ENCODE measurements around the gene MAP1B.

MAP1B gene

DNA sequence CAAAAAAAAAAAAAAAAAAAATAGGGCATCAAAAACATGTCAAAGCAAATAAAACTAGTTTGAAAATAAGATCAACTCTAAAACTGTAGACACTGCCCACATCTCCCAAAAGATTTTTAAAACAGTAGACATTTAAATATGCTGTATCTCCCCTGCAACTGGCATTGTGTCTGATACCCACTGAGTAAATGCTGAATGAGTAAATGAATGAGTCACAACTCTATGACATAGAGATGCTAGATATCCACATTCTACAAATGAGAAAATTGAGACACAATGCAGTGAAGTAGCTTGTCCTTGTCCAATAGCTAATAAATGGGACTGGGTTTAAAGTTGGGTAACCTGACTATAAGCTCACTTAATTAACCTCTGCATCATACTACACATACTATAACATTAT, 14.1 kb upstream of the MAP1B start:
- DNase-seq (ENCODE audit: low read depth): no peak
- no peak overlapping the region for H3K4me3 ChIP-seq (ENCODE audit: low read depth, low read length)

DNA sequence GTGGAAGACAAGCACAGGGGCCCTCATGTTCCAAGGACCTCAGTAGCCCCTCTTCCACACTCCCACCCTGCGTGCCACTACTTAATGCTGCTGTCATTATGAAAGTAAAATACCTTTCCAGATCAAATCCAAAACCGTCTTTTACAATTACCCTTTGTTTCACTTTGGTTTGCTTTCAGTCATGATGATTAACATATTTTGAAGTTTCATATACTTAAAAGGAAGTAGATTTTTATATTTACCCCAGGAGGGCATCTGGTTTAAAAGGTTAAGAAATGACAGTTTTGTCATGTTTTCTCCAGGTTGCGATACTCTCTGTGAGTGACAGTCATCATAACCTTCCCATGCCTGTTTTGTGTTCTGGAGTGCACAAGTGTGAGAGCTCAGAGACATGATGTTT, 13.5 kb upstream of the MAP1B start:
- no peak overlapping the region for H3K4me3 ChIP-seq (ENCODE audit: low read depth, low read length)

DNA sequence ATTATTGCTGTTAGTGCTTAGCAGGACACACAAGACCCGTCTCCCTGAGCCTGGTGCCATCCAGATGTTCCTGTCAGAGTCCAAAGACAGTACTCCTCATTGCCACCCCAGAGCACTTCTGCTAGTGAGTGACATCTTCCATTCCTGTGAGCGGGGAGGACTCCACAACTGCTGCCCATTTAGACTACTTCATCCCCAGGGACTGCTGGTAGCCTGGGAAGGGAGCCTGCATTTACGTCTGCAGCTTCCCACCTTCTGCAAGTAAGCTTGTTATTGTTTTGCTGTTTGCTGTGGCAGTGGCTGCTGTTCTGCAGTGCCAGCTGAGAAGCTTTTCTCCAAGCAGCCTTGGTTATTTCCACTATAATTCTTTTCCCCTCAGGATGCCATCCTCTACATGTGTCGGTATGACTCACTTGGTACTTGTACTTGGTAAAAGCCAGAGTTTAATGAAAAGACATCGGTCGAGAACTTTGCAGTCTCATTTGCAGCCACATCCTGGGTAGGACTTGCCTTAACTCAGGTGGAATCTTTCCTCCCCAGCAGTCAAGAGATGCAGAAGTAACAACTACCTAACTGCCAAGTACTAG, 10.6 kb upstream of the MAP1B start:
- H3K4me3 ChIP-seq (ENCODE audit: low read depth, low read length): no peak overlapping the region
- no peak for DNase-seq (ENCODE audit: low read depth)

More for the DNA sequence above, 13.5 kb upstream of the MAP1B start:
- DNase-seq (ENCODE audit: low read depth): no peak

GRCh38 chr5:72101828-72102227, 5.4 kb upstream of the MAP1B start:
- H3K4me3 ChIP-seq (ENCODE audit: low read depth, low read length): no peak overlapping the region
- no peak for DNase-seq (ENCODE audit: low read depth)

GRCh38 chr5:72106817-72107130, 501 bp upstream of the MAP1B start:
- peak overlapping the region; percentile 91 for H3K4me3 ChIP-seq (ENCODE audit: low read depth, low read length)
- no peak for DNase-seq (ENCODE audit: low read depth)

DNA sequence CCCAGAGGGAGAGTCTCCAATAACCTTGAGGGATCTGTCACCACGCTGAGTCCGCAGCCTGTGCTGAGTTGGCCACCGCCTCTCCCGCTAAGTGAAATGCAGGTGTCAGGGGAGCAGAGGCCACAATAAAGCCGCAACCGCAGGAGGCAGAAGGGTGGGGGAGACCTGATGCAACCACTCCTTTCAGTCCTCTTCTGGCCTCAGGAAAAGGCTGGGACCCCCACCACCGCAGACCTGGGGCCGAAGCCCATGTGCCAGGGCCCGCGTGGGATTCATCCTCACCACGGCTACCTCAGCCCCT, 576 bp downstream of the MAP1B start:
- H3K4me3 ChIP-seq (ENCODE audit: low read depth, low read length): peak overlapping the region; percentile 91
- no peak for DNase-seq (ENCODE audit: low read depth)

- DNase-seq (ENCODE audit: low read depth): no peak
- peak overlapping the region; percentile 91 for H3K4me3 ChIP-seq (ENCODE audit: low read depth, low read length)
Measured at GRCh38 chr5:72108202-72109061, 1.2 kb downstream of the MAP1B start.

DNA sequence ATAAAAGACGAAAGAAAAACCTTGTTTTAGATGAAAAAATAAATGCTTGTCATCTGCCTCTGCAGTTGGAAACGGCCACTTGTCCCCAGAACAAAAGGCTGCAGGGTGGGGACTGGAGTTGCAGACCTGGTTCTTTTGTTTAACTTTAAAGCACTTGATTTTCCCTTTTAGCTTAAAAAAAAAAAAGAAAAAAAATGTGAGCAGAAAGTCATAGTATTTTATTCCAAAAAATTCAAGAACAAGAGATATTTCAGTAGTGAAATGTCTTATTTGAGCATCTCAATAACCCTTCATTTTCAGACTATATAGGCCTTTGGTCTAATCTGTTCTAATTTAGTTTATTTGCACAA, 1.8 kb downstream of the MAP1B start:
- no peak for DNase-seq (ENCODE audit: low read depth)
- H3K4me3 ChIP-seq (ENCODE audit: low read depth, low read length): peak overlapping the region; percentile 91

DNA sequence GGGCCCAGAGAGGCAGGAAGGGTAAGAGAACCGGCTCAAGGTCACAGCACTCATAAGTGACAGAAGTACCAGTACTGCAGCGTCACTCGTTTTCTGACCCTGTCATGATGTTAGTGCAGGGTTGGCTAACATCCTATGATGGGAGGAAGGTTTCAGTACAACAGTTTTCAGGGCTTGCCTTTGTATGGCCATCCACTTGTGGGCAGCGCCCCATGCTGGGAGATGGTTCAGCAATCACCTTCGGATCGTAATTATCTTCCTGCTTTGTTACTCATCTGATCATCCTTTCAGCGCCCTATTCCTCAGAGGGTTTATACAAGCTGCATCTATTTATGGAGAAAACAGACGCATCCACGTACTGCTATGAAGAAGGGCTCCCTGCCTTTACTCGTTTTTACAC, 2.4 kb downstream of the MAP1B start:
- DNase-seq (ENCODE audit: low read depth): peak; percentile 27
- peak overlapping the region; percentile 91 for H3K4me3 ChIP-seq (ENCODE audit: low read depth, low read length)

- DNase-seq (ENCODE audit: low read depth): peak; percentile 8
- peak overlapping the region; percentile 91 for H3K4me3 ChIP-seq (ENCODE audit: low read depth, low read length)
Measured at GRCh38 chr5:72110394-72111013, 3.2 kb downstream of the MAP1B start.

DNA sequence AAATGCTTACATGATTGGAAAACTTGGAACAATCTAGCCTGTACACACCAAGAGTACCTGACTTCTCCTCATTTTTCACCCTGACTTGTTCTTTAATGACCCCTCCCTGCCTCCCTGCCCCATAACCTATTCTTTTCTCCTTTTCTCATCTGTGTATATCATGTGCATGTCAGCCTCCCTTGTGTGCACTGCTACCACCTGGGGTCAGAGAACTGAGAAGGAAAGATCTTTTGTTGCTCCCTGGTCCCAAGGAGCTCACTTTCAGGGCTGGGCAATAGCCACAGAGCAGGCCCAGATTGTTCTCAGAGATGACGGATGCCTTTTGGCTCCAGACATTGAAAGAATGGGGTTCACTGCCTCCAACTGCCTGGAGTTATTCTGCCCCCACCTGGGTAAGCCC, 5.1 kb downstream of the MAP1B start:
- H3K4me3 ChIP-seq (ENCODE audit: low read depth, low read length): no peak overlapping the region
- no peak for DNase-seq (ENCODE audit: low read depth)

DNA sequence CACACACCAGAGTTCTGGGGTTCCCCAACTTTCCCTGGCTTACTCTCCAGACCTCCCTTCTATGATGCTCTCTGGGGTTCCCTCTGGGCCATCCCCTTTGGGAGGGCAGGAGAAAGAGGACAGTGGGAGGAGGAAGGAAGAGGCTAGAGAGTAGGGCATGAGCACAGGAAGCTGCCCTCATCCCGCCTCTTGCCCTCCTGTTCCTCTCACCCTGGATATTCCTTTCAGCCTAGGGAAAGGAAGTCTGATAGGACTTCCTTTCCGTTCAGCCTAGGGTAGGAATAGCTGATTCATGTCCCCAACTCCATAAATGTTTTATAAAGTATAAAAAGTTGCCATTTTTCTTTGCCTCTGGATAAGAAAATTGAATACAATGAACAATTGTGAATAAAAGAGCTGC, 7.4 kb downstream of the MAP1B start:
- DNase-seq (ENCODE audit: low read depth): no peak

GRCh38 chr5:72115296-72115695, 8.0 kb downstream of the MAP1B start:
- no peak overlapping the region for H3K4me3 ChIP-seq (ENCODE audit: low read depth, low read length)
- no peak for DNase-seq (ENCODE audit: low read depth)

More for the DNA sequence above, 7.4 kb downstream of the MAP1B start:
- H3K4me3 ChIP-seq (ENCODE audit: low read depth, low read length): no peak overlapping the region

GRCh38 chr5:72117307-72117706, 10.0 kb downstream of the MAP1B start:
- DNase-seq (ENCODE audit: low read depth): no peak
- no peak overlapping the region for H3K4me3 ChIP-seq (ENCODE audit: low read depth, low read length)

DNA sequence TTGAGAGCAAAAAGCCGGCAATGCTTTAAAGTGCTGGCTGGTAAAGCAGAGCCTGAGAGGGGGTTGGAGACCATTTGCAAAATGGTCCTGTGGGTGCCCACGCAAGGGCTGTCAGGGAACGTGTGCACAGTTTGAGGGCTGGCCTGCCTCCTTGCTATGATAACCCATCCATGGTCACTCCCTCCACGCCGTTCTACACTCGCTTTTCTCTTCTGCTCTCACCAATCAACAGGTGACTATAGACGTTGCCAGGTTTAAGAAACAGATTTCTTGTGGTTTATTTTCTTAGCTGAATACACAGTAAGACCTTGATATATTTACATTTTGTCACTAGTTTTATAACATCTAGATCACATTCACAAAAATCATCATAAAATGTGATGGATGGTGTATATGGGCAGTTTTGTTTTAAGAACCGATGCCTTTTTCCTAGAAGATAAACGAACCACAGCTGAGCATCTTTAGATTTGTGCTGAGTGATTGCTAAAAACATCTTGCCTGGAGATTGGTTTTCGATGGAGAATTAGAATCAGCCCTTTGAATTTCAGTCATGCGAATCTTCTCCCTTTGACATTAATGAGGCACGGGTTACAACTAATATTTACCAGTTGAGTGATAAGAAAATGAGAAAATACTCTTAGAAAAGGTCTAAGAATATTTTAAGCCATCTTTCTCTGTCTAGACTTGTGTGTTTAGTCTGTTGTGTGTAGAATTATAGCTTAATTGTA, 13.9 kb downstream of the MAP1B start:
- DNase-seq (ENCODE audit: low read depth): no peak
- no peak overlapping the region for H3K4me3 ChIP-seq (ENCODE audit: low read depth, low read length)

DNA sequence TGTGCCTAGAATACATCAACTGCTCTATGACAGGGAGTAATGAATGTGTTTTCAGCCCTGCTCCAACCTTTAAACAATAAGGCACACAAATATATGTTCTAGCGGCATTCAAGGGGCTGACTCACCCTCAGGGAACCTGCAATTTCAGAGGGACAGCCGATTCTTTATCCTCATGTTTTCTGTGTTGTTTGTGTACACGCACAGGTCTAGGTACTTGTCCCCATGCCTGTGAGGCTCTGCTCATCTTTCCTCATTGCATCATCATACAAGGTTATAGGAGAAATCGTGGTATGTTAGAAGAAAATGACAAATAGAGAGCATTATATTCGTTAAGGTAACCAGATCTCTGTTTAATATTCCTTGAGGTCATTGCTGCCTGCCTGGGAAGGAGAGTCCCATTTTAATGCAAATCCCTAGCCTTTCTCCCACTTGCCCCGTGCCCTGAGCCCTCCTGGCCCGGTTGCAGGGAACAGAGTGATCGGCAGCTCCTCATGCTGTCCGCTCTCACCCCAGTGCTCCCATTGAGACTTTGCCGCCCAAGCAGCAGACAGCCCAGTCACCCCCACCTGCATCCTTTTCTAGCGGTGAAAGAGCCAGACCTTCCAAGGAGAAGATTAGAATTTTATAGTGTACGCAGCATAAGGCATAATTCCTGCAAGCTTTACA, 14.6 kb downstream of the MAP1B start:
- DNase-seq (ENCODE audit: low read depth): no peak
- no peak overlapping the region for H3K4me3 ChIP-seq (ENCODE audit: low read depth, low read length)

DNA sequence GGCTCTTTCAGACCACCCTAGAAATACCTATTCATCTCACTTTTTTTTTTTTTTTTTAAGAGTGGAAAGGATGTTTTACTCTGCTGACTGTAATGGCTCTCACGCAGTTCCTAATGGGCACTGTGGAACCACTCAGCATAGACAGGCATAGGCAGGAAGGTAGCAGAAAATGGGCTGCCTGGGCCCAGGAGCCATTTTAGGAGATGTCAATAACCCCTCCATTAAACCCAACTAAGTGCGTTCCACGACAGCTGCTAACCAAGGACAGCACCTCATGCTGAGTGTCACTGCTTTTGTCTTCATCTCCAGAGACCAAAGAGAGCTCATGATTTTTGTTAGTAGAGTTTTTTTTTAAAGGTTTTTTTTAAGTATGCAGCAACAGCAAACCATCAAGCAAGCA, 15.3 kb downstream of the MAP1B start:
- H3K4me3 ChIP-seq (ENCODE audit: low read depth, low read length): no peak overlapping the region
- DNase-seq (ENCODE audit: low read depth): no peak

DNA sequence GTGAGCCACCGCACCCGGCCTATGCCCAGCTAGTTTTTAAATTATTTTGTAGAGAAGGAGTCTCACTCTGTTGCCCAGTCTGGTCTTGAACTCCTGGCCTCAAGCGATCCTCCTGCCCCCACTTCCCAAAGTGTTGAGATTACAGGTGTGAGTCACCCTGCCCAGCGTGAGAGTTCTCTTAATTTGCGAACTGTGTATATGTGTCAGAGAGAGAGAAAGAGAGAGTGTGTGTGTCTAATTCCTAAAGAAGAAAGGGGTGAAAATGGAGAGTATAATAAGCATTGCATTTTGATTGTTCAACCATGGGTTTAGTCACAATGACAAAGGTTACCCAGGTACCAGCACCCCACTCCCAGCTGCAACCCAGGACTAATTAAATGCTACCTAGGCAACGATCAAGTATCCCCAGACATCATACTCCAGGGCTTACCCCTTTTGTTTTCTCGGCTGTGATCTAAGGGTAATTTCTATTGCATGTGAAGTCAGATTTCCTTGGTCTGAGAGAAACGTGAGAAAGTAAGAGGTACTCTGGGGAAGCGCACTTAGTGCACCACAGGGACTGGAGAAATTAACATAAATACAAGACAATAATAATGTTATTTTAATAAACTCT, 16.6 kb downstream of the MAP1B start:
- H3K4me3 ChIP-seq (ENCODE audit: low read depth, low read length): no peak overlapping the region
- no peak for DNase-seq (ENCODE audit: low read depth)

DNA sequence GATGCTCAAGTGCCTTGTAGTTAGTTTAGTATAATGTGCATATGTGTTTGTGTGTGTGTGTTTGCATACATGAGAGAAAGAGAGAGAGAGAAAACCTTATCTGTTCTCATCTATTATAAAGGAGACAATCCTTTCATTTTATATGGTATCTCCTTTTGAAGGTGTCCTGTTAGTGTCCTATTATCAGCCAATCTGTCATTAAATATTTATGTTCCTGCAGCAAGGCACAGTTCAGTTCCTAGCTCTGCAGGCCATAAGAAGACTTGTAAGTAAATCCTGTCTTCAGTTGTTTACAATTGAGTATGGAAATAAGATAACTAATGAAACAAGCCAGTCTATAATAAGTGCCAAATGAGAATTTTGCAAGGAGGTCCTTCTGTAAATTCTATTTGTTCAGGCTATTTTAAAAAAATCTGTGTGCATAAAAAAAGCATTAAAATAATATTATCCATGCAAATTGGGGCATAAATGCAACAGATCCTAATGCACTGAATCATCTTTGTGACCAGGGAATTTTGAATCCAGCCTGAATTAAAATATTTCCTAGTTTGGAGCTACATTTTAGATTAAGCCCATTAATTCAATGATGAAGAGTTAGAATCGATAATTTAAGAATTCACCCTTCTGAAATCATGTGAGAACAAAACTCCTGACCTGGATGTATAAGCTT, 18.1 kb downstream of the MAP1B start:
- no peak overlapping the region for H3K4me3 ChIP-seq (ENCODE audit: low read depth, low read length)
- DNase-seq (ENCODE audit: low read depth): no peak
